ENCODE data around the gene ADSL.

The ADSL gene

GRCh38 chr22:40405178-40406062 lies 59.1 kb downstream of the ADSL start:
- DNase-seq (ENCODE audit: low spot score) = no peak

- DNase-seq (ENCODE audit: low spot score) = no peak
Measured at GRCh38 chr22:40406063-40406890, 60.0 kb downstream of the ADSL start.

- no peak for DNase-seq (ENCODE audit: low spot score)
Measured at GRCh38 chr22:40407021-40407761, 60.9 kb downstream of the ADSL start.

GRCh38 chr22:40407831-40408717 lies 61.8 kb downstream of the ADSL start:
- no peak for DNase-seq (ENCODE audit: low spot score)

GRCh38 chr22:40408718-40409612 lies 62.7 kb downstream of the ADSL start:
- DNase-seq (ENCODE audit: low spot score) = no peak

GRCh38 chr22:40409613-40410113 lies 63.4 kb downstream of the ADSL start:
- DNase-seq (ENCODE audit: low spot score) = no peak

GRCh38 chr22:40410272-40410671 lies 64.0 kb downstream of the ADSL start:
- no peak for DNase-seq (ENCODE audit: low spot score)

- DNase-seq (ENCODE audit: low spot score) = no peak
Measured at GRCh38 chr22:40410731-40411505, 64.6 kb downstream of the ADSL start.

- no peak for DNase-seq (ENCODE audit: low spot score)
Measured at GRCh38 chr22:40411506-40411861, 65.2 kb downstream of the ADSL start.

- peak; percentile 43 for DNase-seq (ENCODE audit: low spot score)
Measured at GRCh38 chr22:40412441-40412840, 66.1 kb downstream of the ADSL start.

- no peak for DNase-seq (ENCODE audit: low spot score)
Measured at GRCh38 chr22:40413873-40414272, 67.6 kb downstream of the ADSL start.

GRCh38 chr22:40414311-40414710 lies 68.0 kb downstream of the ADSL start:
- no peak for DNase-seq (ENCODE audit: low spot score)

GRCh38 chr22:40414838-40415505 lies 68.7 kb downstream of the ADSL start:
- DNase-seq (ENCODE audit: low spot score) = no peak

- no peak for DNase-seq (ENCODE audit: low spot score)
Measured at GRCh38 chr22:40415531-40416266, 69.4 kb downstream of the ADSL start.

- no peak for DNase-seq (ENCODE audit: low spot score)
Measured at GRCh38 chr22:40416267-40416570, 69.9 kb downstream of the ADSL start.

- no peak for DNase-seq (ENCODE audit: low spot score)
Measured at GRCh38 chr22:40416636-40417035, 70.3 kb downstream of the ADSL start.

GRCh38 chr22:40417041-40417440 lies 70.7 kb downstream of the ADSL start:
- no peak for DNase-seq (ENCODE audit: low spot score)

GRCh38 chr22:40417881-40418280 lies 71.6 kb downstream of the ADSL start:
- no peak for DNase-seq (ENCODE audit: low spot score)
